Fibroblast of villous mesenchyme (primary cell): Measurements from ENCODE around the gene NCK2. TPM values are rescaled to one million over a fixed set of nuclear protein-coding genes. Genes with fewer than 3 reads are reported as not detected.

Source experiments
- DNase-seq: peaks from one replicate; pipeline ENCODE4 v3.0.0-alpha.2; 2010; ENCODE audit warnings: low read depth
- H3K4me3 ChIP-seq: 2 replicates; pipeline ENCODE4 v1.5.1; 2011; ENCODE audit warnings: low read depth, mild to moderate bottlenecking, low read length
- CTCF ChIP-seq: IDR thresholded peaks from 2 replicates; pipeline ENCODE4 v1.5.1; 2012; ENCODE audit warnings: low read depth, mild to moderate bottlenecking, low read length; ENCODE audit not compliant: insufficient read depth
- total RNA-seq: library from RNA; depleted of rRNA; stranded (reverse); fragments of >200 nt; gene quantifications from 2 replicates; pipeline ENCODE4 v1.2.3, GENCODE V29; 2012

The NCK2 gene
- total RNA-seq, 1 donor = 22.5 TPM

GRCh38 chr2:105748566-105748965, 3.9 kb downstream of the NCK2 start:
- H3K4me3 ChIP-seq = no peak overlapping the region
- DNase-seq = no peak
- peak; percentile 12 for TF ChIP-seq CTCF

- no peak overlapping the region for H3K4me3 ChIP-seq
- peak; percentile 71 for DNase-seq
- TF ChIP-seq CTCF = no peak
Measured at GRCh38 chr2:105749583-105750400, 5.1 kb downstream of the NCK2 start.

GRCh38 chr2:105750735-105751134, 6.0 kb downstream of the NCK2 start:
- no peak for TF ChIP-seq CTCF
- no peak for DNase-seq
- no peak overlapping the region for H3K4me3 ChIP-seq

GRCh38 chr2:105751272-105751671, 6.6 kb downstream of the NCK2 start:
- DNase-seq = no peak
- TF ChIP-seq CTCF = no peak

GRCh38 chr2:105752691-105753358, 8.1 kb downstream of the NCK2 start:
- TF ChIP-seq CTCF = no peak
- H3K4me3 ChIP-seq = no peak overlapping the region
- no peak for DNase-seq

More at GRCh38 chr2:105751272-105751671, 6.6 kb downstream of the NCK2 start:
- no peak overlapping the region for H3K4me3 ChIP-seq

- no peak overlapping the region for H3K4me3 ChIP-seq
- no peak for DNase-seq
- no peak for TF ChIP-seq CTCF
Measured at GRCh38 chr2:105753380-105753779, 8.7 kb downstream of the NCK2 start.
